NOMO-1 treated with DMSO at 0.1 percent for 48 hours (cell line): ENCODE results near the gene VAX1.
"Not testable (repeated sequence)": the region's sequence is repeated elsewhere in the genome, so short reads cannot be mapped to it uniquely, and the experiment has no call there.

ENCODE experiments used
- DNase-seq: peaks from one replicate; lab custom pipeline; 2025; ENCODE audit not compliant: unreplicated experiment; lab: John Stamatoyannopoulos, UW

Gene VAX1

DNA sequence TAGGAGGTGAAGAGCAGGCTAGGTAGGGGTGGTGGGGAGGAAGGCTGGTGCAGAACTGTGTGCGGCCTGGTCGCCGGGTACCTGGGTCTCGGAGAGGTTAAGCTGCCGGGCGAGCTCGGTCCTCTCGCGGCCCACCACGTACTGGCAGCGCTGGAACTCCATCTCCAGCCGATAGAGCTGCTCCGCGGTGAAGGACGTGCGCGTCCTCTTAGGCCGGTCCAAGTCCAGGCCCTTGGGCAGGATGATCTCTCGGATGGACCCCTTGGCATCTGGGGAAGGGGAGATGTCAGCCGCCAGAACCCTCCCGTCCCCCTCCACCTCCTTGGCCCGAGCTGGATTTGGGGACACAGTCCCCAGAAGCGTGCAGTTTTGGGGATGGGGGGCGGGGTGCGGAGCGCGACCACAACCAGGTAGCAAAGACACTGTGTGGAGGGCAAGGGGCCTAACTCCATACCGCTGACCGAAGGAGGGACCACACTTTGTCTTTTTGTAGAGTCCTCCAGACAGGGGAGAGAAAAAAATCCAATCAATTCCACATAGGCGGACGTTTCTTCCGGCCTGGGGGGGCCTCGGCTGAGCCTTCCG is 1.6 kb downstream of the VAX1 start:
- DNase-seq, result no peak

DNA sequence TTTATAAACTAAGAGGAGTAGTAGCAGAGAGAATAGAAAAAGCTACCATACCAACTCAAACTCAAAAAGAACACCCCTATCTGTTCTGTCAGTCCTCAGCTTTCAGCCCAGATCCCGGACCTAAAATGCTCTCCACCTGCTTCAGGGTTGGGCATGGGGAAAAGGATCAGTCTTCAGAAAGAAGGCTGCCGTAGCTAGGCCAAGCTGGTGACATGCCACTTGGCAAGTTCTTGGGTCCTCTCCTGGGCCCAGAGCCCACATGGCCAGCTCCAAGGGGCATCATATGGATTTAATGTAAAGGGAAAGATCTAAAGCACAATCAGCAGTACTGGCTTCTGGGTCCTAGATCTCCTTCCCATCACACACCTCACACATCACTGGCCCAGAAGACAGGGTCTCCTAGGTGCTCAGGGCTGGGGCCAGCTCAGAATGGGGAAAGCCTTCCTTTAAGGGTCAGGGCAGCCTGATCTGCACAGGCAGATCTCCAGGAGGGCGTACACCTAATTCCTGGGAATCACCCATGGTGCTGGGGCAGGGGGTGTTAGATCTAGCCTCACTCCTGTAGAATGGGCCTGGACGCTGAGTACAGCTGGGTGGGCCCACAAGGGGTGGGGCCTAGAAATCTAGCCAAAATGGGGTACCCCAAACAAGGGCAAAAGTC is 2.5 kb downstream of the VAX1 start:
- no peak for DNase-seq

DNA sequence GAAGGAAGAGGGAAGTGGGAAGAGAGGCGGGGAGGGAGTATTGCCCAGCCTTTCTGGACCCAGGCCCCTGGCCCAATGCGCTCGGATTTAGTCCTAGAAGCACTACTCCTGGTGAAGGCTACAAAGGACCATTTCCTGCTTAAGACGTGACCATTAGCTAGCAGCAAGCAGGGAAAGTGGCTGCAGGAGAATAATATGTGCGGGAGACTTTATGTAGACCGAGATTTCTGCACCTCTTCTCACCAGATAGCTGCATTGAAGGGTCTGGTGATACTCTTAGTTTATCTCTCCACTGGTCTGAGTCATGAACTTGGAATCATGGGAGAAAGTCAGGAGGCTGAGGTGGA is 3.1 kb downstream of the VAX1 start:
- no peak for DNase-seq

DNA sequence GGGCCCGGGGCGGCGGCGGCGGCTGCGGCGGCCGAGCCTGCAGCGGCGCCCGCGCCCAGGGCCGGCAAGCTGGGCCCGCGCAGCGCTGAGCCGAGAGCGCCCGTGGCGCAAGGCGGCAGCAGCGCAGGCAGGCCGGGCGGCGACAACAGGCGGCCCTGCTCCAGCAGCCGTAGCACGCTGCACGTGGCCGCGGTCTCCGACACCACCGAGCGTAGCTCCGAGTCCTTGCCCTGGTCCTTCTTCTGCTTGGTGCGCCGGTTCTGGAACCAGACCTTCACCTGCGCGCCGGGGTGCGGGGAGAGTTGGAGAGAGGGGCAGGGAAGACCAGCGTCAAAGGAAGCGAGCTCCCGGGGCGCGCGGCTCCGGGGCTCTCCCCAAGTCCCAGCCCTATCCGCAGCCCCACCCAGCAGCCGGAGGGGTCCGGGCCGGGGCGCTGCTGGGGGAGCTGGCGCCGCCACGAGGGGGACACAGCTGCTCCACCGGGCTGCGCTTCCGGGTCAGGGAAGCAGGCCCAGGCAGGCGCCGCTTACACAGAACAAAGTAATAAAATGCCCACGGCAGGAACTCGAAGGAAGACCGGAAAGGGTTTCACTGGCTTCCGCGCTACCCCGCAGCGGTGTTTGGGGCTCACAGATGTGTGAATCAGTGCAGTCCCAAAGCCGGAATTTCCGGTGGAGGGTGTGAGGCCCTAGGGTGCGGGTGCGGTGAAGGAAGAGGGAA is 3.6 kb downstream of the VAX1 start:
- no peak for DNase-seq

DNA sequence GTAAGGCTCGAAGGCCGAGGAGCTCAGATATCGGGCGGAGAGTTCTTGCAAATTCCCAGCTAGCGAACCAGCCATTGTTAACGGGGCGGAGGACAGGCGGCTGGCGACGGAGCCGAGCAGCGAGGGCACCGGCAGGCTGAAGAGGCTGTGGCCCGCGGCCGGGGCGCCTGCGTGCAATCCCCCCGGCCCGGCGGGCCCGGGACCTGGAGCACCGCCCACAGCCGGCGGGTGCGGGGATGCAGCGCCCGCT is 4.1 kb downstream of the VAX1 start:
- DNase-seq, result no peak

DNA sequence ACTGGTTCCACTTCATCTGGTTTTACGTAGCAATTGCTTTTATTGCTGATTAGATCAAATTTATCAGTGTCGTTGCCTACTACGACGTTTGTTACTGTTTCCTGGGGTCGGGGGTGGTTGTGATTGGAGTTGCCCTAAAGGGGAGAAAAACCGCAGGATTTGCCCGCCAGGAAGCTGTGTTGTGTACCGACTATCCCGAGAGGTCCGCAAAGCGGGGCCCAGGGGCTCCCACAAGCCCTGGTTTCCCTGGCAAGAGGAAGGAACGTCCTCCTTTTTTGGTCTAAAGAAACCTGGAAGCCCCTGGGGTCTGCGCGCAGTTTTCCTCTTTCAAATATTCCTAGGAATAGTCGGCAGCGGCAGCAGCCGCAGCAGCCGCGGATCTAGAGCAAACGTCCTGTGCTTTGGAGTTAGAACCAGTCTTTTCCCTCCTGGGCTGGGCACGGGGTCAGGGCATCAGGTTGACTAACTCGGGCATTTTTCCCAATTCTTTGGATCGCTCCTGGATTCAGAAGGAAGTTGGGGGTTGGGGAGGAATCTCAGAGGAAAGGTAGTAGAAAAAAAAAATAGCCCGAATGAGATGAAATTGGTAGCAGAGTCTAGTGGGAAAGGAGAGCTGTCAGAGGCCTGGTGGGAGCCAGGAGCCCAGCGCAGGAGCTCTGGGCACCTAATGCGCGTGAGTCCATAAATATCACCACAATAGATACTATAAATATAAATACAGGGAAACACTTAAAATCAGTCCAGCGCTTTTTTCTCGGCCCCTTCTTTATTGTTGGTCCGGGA is 4.6 kb downstream of the VAX1 start:
- DNase-seq, result no peak

DNA sequence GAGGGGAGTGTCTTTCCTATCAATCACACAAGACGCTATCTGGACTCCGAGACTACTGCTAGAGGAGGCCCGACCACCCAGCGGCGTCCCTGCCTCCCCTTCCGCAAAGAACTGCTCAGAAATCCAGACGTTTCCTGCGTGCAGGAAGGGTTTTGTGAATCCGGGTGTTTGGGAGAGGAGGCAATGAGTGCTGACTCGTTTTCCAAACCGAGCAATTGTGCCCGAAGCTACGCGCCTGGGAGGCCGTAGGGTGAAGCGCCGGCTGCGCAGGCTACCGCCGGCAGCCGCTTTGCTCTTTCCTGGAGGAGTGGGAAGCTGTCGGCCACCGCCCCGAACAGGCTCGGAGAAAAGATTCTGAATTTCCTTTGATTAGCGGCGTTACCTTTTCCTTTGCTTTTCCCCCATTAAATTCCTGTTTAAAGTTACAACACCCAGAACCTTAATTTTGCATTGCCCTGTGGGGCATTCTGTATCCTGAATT is 5.3 kb downstream of the VAX1 start:
- no peak for DNase-seq

DNA sequence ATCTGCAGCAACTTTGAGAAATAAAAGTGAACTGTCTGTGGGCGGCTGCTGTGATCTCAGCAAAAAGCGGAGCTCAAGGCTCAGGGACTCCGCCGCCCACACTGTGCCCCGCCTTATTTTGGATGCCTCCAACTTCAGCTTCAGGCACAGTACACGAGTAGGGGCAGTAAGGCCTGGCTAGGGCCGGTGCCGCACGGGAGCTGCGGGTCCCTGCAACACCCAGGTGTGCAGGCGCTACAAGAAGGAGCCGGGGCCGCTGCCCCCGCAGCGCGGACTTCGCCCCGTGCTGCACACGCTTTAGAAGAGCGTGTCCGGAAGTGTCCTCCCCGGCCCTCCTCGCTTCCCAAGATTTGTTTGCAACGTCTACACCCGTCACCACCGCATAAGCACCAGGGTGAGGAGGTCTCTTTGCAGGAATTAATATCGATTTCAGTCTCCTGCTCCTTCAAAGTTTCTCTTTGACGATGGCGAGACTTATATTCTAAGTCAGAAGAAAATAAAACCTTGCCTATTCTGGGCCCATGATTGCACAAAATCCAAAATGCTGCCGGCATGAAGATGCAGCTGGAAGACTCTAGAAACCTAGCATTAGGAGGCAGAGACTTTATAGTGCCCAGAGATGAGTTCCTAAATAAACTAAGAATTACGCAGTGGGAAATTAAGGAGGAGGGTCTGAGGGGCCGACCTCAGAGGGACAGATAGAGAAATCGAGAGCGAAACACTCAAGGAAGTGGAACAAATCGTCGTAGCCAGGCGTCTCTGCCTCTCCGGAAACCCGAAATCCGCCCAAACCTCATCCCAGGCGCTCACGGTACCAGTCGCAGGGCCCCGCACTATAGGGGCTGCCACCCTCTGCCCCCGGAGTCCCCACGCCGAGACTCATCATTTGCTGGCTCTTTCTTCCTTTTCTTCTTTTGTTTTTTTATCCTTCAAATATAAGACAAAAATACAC is 6.4 kb downstream of the VAX1 start:
- no peak for DNase-seq

DNA sequence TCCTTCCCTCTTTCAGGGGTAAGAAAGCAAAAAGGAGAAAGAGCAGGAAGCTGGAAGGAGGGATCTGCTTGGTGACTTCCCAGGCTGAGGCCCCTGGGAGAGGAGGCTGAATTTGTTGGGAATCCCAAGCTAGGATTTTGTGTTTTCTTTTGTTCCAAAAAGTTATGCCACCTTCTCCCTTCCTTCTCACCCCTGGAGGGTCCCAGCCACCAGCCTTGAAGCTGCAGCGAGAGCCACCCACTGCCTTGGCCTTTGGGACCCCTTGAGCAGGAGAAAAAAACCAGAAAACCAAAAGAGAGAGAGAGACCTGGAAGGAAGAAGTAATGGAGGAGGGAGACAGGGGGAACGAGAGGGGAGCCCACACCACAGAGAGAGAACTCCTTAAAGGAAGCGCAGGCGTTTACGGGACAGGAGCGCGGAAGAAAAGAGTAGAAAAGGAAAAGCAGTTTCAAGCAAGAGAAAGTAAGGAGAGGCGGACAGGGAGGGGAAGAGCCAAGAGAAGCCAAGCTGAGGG is 7.2 kb downstream of the VAX1 start:
- DNase-seq, result no peak

DNA sequence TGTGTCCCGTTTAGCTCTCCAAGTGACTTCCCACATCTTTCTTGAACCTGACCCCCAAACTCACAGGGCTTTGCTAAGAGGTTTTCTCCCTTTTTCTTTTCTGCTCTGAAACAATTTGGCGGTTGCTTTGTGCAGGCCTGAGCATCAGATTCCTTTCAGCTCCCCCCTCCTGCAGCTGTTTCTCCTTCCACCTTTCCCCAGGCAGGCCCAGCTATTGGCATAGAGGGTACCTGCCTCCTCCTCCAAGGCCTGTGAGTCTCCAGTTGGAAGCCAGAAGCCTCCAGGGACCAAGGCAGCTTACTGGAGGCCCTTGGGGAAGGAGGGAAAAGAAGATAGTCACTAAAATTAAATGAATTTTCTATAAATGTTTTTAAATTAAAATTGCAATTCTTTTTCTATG is 7.7 kb downstream of the VAX1 start:
- DNase-seq, result no peak

DNA sequence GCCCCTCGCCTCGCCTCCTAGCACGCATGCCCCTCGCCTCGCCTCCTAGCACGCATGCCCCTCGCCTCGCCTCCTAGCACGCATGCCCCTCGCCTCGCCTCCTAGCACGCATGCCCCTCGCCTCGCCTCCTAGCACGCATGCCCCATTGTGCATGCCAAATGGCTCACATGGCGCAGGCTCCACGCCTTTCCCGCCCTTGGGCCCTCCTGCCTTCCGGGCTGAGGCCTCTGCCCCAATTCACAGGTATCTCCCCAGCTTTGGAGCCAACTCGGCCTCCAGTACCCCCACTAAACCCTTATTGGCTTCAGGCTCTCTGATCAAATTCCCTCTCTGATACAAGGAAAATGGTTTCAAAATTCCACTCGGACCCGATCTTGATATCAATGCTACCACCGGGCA is 11.4 kb downstream of the VAX1 start:
- DNase-seq, result not testable (repeated sequence)

DNA sequence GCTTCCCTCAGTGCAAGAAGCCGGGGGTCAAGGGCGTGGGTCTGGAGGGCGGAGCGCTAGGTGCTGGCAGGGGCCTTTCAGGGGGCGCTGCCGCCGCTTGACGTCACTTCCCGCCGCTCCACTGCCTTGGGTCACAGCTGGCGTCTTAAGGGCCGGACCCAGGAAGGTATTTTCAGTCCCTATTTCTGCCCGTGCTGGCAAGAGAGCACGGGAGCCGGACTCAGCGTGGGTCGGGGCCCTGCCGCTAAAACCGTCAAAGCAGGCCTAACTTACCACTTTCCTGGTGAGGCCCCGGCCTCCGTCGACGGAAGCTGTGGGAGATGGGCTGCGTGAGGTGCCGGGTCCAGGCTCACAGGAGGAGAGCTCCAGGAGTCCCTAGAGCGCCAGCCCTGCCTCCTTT is 12.0 kb downstream of the VAX1 start:
- DNase-seq, result no peak

DNA sequence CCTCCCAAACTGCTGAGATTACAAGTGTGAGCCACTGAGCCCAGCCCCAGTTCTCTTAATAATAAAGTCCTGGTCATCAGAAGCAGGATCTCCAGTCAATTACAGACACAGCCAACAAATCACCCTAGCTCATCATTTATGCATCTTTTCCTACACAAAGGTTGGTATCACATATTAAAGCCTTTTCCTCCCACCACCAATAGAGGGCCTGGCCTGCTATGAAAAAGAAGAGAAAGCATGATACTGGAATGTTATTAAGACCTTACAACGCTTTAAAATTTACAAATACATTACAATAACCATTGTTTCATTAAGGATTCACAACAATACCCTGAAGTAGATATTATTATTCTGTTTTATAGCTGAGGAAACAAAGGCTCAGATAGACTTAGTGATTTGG is 25.9 kb downstream of the VAX1 start:
- DNase-seq, result no peak

DNA sequence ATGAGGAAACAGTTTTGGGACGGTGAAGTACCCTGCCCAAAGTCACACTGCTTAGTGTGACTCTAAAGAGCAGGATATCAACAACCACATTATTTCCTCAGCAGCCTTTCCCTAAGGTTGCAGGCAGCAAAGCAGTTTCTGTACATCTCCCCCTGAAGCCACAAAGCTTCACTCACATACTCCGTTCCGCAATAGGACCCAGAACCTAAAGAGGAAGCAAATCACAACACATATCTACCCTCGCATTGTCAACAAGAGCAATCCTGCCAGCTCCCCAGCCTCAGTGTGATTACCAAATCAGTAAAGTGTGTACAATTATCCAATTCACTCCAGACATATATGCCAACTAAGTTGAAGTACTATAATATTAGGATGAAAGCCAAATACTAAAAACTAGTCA is 30.8 kb downstream of the VAX1 start:
- DNase-seq, result peak; percentile 42

DNA sequence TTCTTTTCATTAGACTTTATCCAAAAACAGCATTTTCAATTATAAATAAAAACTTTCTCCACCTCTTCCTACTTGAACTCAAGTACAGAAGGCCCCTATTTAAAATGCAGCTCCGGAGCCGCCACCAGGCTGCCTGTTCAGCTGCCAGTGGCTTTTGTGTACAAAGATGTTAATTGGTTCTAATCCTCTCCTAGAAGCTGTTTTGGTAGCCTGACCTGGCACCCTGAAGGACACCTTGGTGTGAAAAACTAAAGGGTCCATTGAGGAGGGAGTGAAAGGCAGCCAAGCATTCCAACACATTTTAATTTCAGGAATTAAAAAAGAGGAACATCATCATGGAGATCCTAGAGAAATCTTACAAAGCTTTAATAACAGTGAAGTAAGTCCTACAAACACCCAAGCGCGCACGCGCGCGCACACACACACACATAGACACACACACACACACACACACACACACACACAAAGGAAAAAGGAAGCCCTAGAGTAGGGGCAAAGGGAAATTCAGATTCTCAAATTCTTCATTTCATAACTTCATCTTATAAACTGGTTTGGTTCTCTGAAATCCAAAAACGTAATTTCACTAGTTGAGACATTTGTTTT is 41.4 kb downstream of the VAX1 start:
- DNase-seq, result no peak

DNA sequence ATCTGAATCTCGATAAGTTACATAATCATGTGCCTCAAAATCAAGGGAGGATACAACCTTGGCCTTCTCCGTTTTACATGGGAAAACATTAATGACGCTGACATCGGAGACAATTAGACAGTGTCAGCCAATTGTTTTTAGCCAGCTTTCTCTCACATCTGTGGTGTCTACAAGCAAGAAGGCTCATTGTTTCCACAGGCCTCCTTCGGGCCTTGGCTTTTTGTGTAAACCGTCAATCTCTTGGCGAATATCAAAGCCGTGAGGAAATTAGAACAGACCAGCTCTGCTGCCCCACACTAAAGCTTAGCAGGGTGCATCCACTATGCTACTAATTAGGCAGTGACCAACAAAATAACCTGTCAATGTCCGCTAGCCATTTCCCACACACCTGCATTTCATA is 43.2 kb downstream of the VAX1 start:
- no peak for DNase-seq

DNA sequence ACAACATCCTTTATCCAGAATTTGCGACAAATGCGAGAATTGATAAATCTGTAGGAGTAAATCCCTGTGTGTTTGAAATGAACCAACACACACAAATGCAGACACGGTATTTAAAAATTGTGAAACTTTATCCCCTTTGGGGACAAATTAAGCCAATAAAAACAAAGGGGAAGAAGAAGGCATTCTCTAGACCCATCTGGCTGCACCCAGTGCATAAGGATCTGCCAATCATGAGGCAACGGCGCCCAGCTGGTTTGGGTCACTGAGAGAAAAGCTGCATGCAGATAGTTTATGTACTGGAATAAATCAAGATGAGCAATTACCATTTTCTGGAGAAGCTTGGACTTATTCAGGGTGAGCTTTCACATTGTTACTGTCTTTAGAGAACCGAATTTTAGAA is 45.7 kb downstream of the VAX1 start:
- DNase-seq, result no peak

DNA sequence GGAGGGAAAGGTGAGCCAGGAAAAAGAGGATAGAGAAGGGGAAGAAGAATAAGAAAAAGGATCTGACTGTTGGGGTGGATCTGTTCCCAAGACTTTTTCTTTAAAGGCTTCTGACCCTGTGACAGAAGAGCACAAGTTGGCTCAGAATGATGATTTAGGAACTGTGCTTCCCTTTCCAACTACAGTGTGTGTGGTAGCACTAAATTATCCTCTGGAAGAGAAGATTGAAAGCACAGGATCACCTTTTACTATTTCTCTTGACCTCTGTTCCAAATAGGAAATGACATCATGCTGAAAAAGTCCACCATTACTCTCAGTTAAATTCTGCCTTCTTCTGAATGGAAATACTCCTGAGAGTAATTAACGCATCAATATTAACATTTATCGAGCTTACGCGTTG is 47.2 kb downstream of the VAX1 start:
- DNase-seq, result no peak

DNA sequence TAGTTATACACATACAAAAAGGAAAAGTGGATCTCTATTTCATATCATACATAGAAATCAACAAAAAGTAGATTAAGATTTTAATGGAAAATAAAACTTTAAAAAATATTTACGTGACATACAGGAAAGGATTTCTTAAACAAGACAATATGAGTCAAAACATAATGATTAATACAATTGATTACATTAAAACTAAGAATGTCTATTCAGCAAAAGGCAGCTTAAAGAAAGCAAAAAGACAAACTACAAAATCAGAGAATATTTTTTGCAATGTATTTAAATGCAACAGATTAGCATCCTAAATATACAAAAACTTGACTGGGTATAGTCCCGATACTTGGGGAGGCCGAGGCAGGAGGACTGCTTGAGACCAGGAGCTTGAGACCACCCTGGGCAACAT is 50.5 kb downstream of the VAX1 start:
- DNase-seq, result no peak

DNA sequence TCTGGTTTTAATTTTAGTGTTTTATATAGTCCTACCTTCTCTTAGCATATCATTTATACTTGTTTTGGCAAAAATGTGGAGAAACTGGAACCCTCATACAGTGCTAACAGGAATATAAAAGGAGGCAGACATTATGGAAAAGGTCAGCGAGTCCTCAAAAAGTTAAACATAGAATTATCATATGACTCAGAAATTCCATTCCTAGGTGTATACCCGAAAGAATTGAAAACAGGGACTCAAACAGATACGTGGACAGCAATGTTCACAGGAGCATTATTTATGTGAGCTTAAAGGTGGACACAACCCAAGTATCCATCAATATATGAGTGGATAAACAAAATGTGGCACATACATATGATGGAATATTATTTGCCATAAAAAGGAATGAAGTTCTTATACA is 51.5 kb downstream of the VAX1 start:
- DNase-seq, result no peak
